Cardiac muscle cell (in vitro differentiated cells and primary cell): ENCODE data around the gene ADCYAP1R1. TPM values are rescaled to one million over a fixed set of nuclear protein-coding genes. Genes with fewer than 3 reads are reported as not detected.

Experiments used
- DNase-seq, 2 donors: peaks; one replicate each; pipeline versions ENCODE4 v3.0.0 to v3.0.0-alpha.2; 2010 to 2017; ENCODE audit warnings: low read depth in 1 of 2, low spot score in 1 of 2
- H3K27ac ChIP-seq: fragments of 200-600 bp; sonication (generic); 2 replicates; pipeline ENCODE4 v1.5.1; 2016
- H3K27me3 ChIP-seq: fragments of 200-600 bp; sonication (generic); 2 replicates; pipeline ENCODE4 v1.6.0; 2016; ENCODE audit warnings: control low read depth
- H3K36me3 ChIP-seq: fragments of 200-600 bp; sonication (generic); 2 replicates; pipeline ENCODE4 v1.5.1; 2016; ENCODE audit warnings: control low read depth
- H3K4me1 ChIP-seq: fragments of 200-600 bp; sonication (generic); 2 replicates; pipeline ENCODE4 v1.8.1; 2017; ENCODE audit warnings: low read depth, mild to moderate bottlenecking, mixed run types
- H3K4me3 ChIP-seq: fragments of 200-600 bp; sonication (generic); 2 replicates; pipeline ENCODE4 v1.5.1; 2016; ENCODE audit warnings: mild to moderate bottlenecking
- H3K9me3 ChIP-seq: fragments of 200-600 bp; sonication (generic); 2 replicates; pipeline ENCODE4 v1.5.1; 2017; ENCODE audit warnings: low read depth, mild to moderate bottlenecking, control low read depth
- polyA plus RNA-seq: library from polyadenylated mRNA; unstranded; fragments of >200 nt; fragmentation: Nextera tagmentation; extraction: Ambion mirVana; gene quantifications from 2 replicates; pipeline ENCODE4 v1.2.1, GENCODE V29; 2016
- total RNA-seq: library from RNA; depleted of rRNA; stranded (reverse); fragments of >200 nt; gene quantifications from 2 replicates; pipeline ENCODE4 v1.2.3, GENCODE V29; 2016
- TF ChIP-seq, protein P1 (sequence below): IDR thresholded peaks from 2 replicates; pipeline ENCODE4 v1.5.1; 2012; ENCODE audit warnings: low read depth, mild to moderate bottlenecking, low read length

ADCYAP1R1 gene
- total and polyA plus RNA-seq, 2 experiments from 2014 or later, result 0.49 to 4.5 TPM

DNA sequence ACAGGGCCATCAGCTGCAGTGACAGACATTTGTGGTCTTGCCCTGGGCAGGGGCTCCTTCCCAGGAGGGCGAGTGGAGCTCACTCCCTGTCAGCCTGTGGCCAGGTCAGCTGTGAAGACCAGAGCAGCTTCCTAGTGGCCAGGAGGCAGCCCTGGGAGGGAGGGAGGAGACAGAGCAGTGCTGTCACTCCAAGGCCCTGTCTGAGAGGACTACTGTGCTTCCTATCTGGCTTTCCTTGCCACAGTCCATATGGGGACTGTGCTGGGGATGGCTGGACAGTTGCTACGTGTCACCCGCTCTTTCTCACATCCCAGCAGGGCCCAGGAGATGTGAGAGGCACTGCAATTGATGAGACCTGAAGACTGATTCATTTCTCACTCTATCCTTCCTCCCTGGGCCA is 15.2 kb upstream of the ADCYAP1R1 start:
- H3K4me1 ChIP-seq, result no peaks in the 10 kb centered on the region
- TF ChIP-seq, protein P1, sequence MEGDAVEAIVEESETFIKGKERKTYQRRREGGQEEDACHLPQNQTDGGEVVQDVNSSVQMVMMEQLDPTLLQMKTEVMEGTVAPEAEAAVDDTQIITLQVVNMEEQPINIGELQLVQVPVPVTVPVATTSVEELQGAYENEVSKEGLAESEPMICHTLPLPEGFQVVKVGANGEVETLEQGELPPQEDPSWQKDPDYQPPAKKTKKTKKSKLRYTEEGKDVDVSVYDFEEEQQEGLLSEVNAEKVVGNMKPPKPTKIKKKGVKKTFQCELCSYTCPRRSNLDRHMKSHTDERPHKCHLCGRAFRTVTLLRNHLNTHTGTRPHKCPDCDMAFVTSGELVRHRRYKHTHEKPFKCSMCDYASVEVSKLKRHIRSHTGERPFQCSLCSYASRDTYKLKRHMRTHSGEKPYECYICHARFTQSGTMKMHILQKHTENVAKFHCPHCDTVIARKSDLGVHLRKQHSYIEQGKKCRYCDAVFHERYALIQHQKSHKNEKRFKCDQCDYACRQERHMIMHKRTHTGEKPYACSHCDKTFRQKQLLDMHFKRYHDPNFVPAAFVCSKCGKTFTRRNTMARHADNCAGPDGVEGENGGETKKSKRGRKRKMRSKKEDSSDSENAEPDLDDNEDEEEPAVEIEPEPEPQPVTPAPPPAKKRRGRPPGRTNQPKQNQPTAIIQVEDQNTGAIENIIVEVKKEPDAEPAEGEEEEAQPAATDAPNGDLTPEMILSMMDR, result no peak
- H3K36me3 ChIP-seq, result no peaks in the 10 kb centered on the region
- H3K9me3 ChIP-seq, result no peaks in the 10 kb centered on the region
- no peak overlapping the region for H3K27ac ChIP-seq
- H3K4me3 ChIP-seq, result no peak overlapping the region
- no peak for DNase-seq
- H3K27me3 ChIP-seq, result no peaks in the 10 kb centered on the region

DNA sequence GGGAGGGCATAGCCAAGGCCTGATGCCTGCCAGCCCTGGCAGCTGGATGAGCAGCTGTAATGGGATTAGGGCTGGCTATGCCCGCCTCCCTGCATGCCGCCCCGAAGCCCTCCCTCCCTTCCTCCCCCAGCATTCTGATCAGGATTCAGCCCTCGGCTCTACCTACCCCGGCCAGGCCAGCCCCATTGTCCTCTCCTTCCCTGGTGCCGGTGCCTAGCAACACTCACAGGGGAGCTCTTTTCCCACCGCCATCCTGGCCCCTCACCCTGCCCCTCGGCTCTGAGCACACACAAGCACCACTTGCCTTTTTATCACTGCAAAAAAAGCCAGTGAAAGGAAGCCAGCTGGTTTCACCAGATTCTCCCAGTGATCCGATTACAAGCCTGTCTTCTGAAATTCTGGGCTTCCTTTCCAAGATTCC is 9.0 kb upstream of the ADCYAP1R1 start:
- Histone ChIP-seq H3K27me3 (no peaks in the 10 kb centered on the region), H3K9me3 (no peaks in the 10 kb centered on the region), H3K36me3 (no peaks in the 10 kb centered on the region), H3K4me1 (peaks cover 8% of the 10 kb centered on the region), H3K4me3 (no peak overlapping the region), H3K27ac (no peak overlapping the region)
- TF ChIP-seq, protein P1, result no peak
- no peak for DNase-seq

DNA sequence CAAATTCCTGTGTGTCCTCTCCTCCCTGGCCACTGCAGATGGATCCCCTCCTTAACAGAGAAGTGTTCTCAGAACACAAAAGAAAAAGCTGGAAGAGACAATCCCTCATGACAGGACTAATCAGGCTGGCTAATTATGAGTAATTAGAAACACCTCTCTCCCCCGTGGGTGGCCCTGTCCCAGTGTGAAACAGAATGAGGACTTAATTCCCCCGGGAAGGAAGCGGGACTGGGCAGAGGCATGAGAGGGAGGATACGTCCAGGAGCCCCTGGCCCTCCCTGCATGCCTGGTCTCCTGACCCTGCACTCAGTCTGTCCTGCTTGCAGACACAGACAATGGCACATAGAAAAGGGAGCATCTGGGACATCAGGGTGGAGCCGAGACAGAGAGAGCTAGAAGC is 7.6 kb upstream of the ADCYAP1R1 start:
- Histone ChIP-seq H3K36me3 (no peaks in the 10 kb centered on the region), H3K4me3 (no peak overlapping the region), H3K4me1 (peaks cover 8% of the 10 kb centered on the region), H3K27ac (no peak overlapping the region), H3K9me3 (no peaks in the 10 kb centered on the region), H3K27me3 (no peaks in the 10 kb centered on the region)
- DNase-seq, result no peak
- TF ChIP-seq, protein P1, result no peak

DNA sequence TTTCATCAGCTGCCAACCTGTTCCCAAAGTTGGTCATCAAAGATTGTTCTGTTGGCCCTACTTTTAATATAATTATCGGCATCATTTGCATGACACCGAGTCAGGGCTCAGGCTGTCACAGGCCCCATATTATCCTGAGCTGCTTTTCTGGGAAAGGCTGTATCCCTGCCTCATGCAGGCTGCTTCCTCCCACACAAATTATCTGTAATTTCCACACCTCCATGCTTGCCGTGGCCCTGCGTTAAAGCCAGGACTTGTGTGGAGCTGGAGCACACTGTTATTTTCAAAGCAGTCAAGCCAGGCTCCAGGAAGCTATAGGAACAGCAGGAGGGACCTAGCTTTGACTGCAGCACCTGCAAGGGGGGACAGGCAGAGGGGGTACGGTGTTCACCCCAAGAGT is 5.4 kb upstream of the ADCYAP1R1 start:
- Histone ChIP-seq H3K4me3 (no peak overlapping the region), H3K4me1 (peaks cover 8% of the 10 kb centered on the region), H3K36me3 (no peaks in the 10 kb centered on the region), H3K27ac (no peak overlapping the region), H3K9me3 (no peaks in the 10 kb centered on the region), H3K27me3 (no peaks in the 10 kb centered on the region)
- TF ChIP-seq, protein P1, result no peak
- no peak for DNase-seq

DNA sequence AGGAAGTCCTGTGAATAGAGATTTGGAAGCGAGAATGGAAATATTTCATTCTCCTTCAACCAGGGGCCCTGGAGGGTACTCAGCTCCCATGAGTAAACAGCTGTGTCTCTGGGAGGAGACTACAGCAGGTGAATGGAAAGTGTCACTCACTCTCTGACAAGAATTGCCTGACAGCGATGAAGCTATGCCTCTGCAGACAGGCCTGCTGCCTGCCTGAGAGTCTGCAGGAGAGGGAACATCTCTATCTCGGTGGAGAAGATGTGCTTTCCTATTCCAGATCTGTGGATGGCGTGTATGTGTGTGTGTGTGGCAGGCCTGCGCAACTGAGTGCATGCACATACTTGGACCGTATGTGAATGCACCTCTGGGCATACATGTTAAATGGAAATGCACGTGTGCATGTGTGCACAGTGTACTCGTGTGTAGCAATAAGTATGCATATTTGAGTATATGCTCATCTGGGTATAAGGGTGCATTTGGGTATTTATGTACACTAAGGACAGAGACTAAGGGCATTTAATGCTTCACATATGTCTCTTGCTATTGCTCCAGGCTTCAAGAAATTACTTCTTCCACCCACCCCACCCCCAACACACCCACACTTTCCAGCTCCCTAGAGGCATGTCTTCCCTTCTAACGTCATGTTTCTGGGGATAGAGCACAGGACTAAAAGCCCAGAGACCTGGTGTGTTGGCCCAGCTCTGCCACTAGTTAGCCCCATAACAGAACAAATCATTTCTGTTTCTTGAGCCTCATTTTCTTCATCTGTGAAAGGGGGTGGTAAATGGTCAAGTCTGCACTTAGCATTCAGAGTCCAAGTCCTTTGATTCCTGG is 4.6 kb upstream of the ADCYAP1R1 start:
- no peak overlapping the region for H3K27ac ChIP-seq
- peaks cover 8% of the 10 kb centered on the region for H3K4me1 ChIP-seq
- H3K4me3 ChIP-seq, result no peak overlapping the region
- TF ChIP-seq, protein P1, result no peak
- no peaks in the 10 kb centered on the region for H3K9me3 ChIP-seq
- H3K27me3 ChIP-seq, result peaks cover 5% of the 10 kb centered on the region
- H3K36me3 ChIP-seq, result no peaks in the 10 kb centered on the region
- DNase-seq, result no peak
